ENCODE results near the gene CCER1.

- no peak for TF ChIP-seq POLR2A (IDR thresholded peaks at IDR 0.05)
- no peak for TF ChIP-seq POLR2AphosphoS5 (IDR thresholded peaks at IDR 0.05; ENCODE audit: insufficient read depth in 1 of 2, low read depth in 1 of 2)
These were observed 19.3 kb upstream of the CCER1 start for GRCh38 chr12:90974286-90974685.

Data from vagina (tissue), 2 donors.